A549 (cell line): ENCODE measurements around the gene MOB3C. TPM values are rescaled to one million over a fixed set of nuclear protein-coding genes. Genes with fewer than 3 reads are reported as not detected.

Source experiments
- CHD2 ChIP-seq: fragments of 150-350 bp; IDR thresholded peaks from 2 replicates; pipeline ENCODE4 v1.6.1; 2014; ENCODE audit warnings: low read length; ENCODE audit not compliant: partially characterized antibody
- EHMT2 ChIP-seq: fragments of 200-600 bp; sonication (generic); IDR thresholded peaks from 2 replicates; pipeline ENCODE4 v1.6.1; 2016; ENCODE audit warnings: antibody characterized with exemption, low read depth, mild to moderate bottlenecking, moderate library complexity
- POLR2A ChIP-seq: IDR thresholded peaks from 2 replicates; pipeline ENCODE4 v1.6.1; 2012; ENCODE audit warnings: mild to moderate bottlenecking, low read length
- RARB ChIP-seq: fragments of 250-450 bp; sonication (Bioruptor Pico); IDR thresholded peaks from 2 replicates; pipeline ENCODE4 v1.8.0; 2021; ENCODE audit warnings: mild to moderate bottlenecking, moderate library complexity
- SMC3 ChIP-seq: fragments of >200 bp; sonication (Bioruptor Twin); formaldehyde crosslinking; IDR thresholded peaks from 3 replicates; pipeline ENCODE4 v1.6.1; 2018; ENCODE audit warnings: inconsistent platforms
- ZC3H11A ChIP-seq: fragments of 450-650 bp; IDR thresholded peaks from 2 replicates; pipeline ENCODE4 v1.6.1; 2014; ENCODE audit warnings: antibody characterized with exemption, mild to moderate bottlenecking
- polyA plus RNA-seq, 4 experiments: library from polyadenylated mRNA; depleted of rRNA in 3 of 4; stranded (reverse); fragments of >200 nt; fragmentation: RNase III in 1 of 4; extraction: RNeasy Plus Mini Kit Qiagen cat#74134 plus additional on column Dnase treatment in 1 of 4; gene quantifications; 2 replicates in 3 of 4; 3 replicates in 1 of 4; pipeline ENCODE4 v1.2.3, GENCODE V29; 2011 to 2017

The MOB3C gene
- polyA plus RNA-seq, 2 of the 4 experiments (the other 2 are of a cell fraction), result 2.6 to 2.7 TPM

DNA sequence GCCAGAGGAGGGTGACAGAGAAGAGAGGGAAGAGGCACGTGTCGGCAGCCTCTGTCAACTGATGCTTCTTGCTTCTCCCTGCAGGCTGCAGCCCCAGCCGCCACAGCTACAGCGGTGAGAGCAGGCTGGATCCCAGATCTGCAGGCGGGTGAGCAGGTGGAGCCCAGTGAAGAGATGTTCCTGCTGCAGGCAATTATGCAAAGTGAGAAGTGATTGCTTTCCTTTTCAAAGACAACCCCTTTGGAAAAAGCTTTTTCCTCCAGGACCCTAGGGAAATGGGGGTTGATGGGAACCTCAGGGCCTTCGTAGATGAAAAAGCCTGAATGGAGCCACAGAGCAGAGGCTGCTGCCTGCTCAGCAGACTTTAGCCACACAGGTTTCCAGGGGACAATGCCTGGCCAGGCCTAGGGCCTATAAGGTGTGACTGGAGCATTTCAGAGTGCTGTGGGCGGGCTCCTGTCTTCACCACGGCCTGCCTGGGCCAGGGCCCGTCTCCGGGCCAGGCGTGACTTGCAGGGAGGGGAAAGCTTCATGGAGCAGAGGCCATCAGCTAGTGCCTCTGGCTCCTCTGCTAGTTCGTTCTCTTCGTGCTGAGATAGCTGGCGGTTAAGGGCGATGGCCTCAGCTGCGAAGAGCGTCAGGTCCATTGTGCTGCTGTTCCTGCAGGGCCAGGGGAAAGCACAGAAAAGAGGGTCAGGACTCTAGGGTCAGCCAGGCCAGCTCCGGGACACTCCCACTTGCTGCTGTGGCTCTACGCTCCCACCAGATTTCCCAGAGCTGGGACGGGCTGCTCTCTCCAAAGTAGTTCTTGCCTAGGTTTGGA is 58.3 kb downstream of the MOB3C start (continued):
- no peak for TF ChIP-seq SMC3
- TF ChIP-seq POLR2A, result no peak
- TF ChIP-seq CHD2, result no peak
- TF ChIP-seq EHMT2, result no peak
- no peak for TF ChIP-seq RARB (CRISPR knock-in tag)
- no peak for TF ChIP-seq ZC3H11A

Other genes with a start within 250 kb of the MOB3C start
- 0.66 and 1.2 TPM in 2 replicates for gene FAAH, start 222.5 kb downstream of the MOB3C start, polyA plus RNA-seq (2011; rRNA removed)
- gene FAAH, start 222.5 kb downstream of the MOB3C start, polyA plus RNA-seq (2017; fragmentation: RNase III; extraction: RNeasy Plus Mini Kit Qiagen cat#74134 plus additional on column Dnase treatment), result 0.98 to 1.3 TPM (median 1.2 TPM) in 3 replicates
- gene DMBX1, start 127.0 kb downstream of the MOB3C start, polyA plus RNA-seq (2011; rRNA removed), result 0.40 and 0.44 TPM in 2 replicates
- gene DMBX1, start 127.0 kb downstream of the MOB3C start, polyA plus RNA-seq (2017; fragmentation: RNase III; extraction: RNeasy Plus Mini Kit Qiagen cat#74134 plus additional on column Dnase treatment), result 1.1 to 2.2 TPM (median 1.7 TPM) in 3 replicates
- gene KNCN, start 65.2 kb downstream of the MOB3C start, polyA plus RNA-seq (2011; rRNA removed), result not detected in 2 replicates
- not detected in 3 replicates for gene KNCN, start 65.2 kb downstream of the MOB3C start, polyA plus RNA-seq (2017; fragmentation: RNase III; extraction: RNeasy Plus Mini Kit Qiagen cat#74134 plus additional on column Dnase treatment)
- 24.2 and 28.4 TPM in 2 replicates for gene MKNK1, start 12.5 kb downstream of the MOB3C start, polyA plus RNA-seq (2011; rRNA removed)
- gene MKNK1, start 12.5 kb downstream of the MOB3C start, polyA plus RNA-seq (2017; fragmentation: RNase III; extraction: RNeasy Plus Mini Kit Qiagen cat#74134 plus additional on column Dnase treatment), result 19.6 to 21.4 TPM (median 20.8 TPM) in 3 replicates
- gene ATPAF1, start 51.6 kb upstream of the MOB3C start, polyA plus RNA-seq (2011; rRNA removed), result 63.7 and 74.1 TPM in 2 replicates
- gene ATPAF1, start 51.6 kb upstream of the MOB3C start, polyA plus RNA-seq (2017; fragmentation: RNase III; extraction: RNeasy Plus Mini Kit Qiagen cat#74134 plus additional on column Dnase treatment), result 28.9 to 33.9 TPM (median 31.7 TPM) in 3 replicates
- gene TEX38, start 55.0 kb upstream of the MOB3C start, polyA plus RNA-seq (2011; rRNA removed), result 0.12 TPM in 1 of 2 replicates, not detected in the other
- gene TEX38, start 55.0 kb upstream of the MOB3C start, polyA plus RNA-seq (2017; fragmentation: RNase III; extraction: RNeasy Plus Mini Kit Qiagen cat#74134 plus additional on column Dnase treatment), result not detected in 3 replicates
- gene EFCAB14, start 102.3 kb upstream of the MOB3C start, polyA plus RNA-seq (2011; rRNA removed), result 41.4 and 42.9 TPM in 2 replicates
- 16.7 to 18.5 TPM (median 18.0 TPM) in 3 replicates for gene EFCAB14, start 102.3 kb upstream of the MOB3C start, polyA plus RNA-seq (2017; fragmentation: RNase III; extraction: RNeasy Plus Mini Kit Qiagen cat#74134 plus additional on column Dnase treatment)
- gene CYP4B1, start 182.2 kb upstream of the MOB3C start, polyA plus RNA-seq (2011; rRNA removed), result not detected in 2 replicates
- gene CYP4B1, start 182.2 kb upstream of the MOB3C start, polyA plus RNA-seq (2017; fragmentation: RNase III; extraction: RNeasy Plus Mini Kit Qiagen cat#74134 plus additional on column Dnase treatment), result not detected in 3 replicates